NCI-H2107 treated with DMSO at 0.1 percent for 48 hours (cell line): ENCODE measurements around the gene CLBA1.

Experiments used
- DNase-seq: peaks from one replicate; lab custom pipeline; 2025; ENCODE audit not compliant: unreplicated experiment; lab: John Stamatoyannopoulos, UW

Gene CLBA1

DNA sequence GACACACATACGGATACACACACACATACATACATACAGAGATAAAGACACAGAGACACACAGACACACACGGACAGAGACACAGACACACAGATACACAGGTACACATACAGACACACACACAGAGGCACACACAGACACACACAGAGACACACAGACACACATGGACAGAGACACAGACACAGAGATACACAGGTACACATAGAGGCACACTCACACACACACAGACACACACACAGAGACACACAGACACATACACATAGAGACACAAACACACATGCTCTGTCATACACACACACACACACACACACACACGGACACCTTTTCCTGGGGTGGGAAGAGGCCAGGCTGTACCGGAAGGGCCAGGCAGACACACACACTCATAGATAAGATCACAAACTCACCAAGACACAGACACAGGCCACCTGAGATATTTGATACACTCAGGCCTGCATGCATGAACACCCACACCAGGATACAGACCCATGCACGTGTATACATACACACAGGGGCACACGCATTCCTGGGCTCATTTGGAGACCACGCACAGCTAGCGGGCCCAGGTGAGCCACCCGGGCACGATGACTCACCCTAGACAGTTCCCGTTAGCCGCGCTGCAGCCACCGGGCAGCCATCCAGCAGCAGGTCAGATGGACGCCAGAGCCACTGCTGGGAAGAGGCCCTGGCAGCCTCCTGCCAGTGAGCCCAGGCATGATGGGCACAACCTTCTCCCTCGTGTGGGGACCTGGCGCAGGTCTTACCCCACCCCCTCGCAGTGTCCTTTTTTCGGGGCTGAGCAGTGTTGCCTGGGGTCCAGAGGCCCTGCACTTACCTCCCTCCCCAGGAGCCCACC is 5.6 kb upstream of the CLBA1 start:
- no peak for DNase-seq

DNA sequence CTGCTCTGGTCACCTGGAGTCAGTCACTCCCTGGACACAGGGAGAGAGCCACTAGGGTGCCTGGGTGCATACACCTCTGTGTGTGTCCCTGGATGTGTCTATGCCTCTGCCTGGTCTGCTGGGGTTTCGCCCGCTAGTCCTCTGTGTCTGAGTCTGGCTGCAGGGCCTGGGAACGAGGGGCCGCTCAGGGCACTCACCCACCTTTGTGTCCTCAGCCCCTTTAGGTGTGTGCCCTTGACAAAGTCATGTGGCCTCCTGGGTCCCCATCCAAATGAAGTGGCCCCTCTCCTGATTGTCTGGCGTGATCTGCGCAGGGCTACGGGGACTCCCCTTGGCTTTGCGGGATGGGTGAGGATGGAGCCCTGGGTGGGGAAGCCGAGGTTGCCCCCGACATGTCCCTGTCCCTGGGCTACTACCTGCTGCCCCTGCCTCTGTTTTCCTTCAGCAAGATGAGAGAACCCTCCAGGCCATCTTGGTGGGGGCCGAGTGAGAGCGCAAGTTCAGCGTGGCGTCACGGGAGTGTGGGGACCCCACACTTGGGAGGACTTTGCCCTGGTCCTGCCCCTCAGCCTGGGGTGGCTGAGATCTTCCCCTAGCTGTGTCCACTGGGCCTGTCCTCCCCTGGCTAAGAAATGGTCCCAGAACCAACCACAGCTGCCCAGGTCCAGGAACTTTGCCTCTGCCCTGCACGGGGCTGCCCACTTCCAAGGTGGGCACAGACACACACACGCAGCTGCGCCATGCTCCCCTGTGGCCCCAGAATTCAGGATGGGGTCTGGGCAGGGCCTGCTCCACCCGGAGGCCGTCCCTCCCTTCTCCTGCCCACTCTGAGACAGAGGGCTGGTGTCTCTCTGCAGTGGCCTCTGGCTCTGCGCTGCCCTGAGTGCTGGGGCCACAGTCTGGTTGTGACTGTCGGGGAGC is 4.7 kb upstream of the CLBA1 start:
- DNase-seq, result no peak

DNA sequence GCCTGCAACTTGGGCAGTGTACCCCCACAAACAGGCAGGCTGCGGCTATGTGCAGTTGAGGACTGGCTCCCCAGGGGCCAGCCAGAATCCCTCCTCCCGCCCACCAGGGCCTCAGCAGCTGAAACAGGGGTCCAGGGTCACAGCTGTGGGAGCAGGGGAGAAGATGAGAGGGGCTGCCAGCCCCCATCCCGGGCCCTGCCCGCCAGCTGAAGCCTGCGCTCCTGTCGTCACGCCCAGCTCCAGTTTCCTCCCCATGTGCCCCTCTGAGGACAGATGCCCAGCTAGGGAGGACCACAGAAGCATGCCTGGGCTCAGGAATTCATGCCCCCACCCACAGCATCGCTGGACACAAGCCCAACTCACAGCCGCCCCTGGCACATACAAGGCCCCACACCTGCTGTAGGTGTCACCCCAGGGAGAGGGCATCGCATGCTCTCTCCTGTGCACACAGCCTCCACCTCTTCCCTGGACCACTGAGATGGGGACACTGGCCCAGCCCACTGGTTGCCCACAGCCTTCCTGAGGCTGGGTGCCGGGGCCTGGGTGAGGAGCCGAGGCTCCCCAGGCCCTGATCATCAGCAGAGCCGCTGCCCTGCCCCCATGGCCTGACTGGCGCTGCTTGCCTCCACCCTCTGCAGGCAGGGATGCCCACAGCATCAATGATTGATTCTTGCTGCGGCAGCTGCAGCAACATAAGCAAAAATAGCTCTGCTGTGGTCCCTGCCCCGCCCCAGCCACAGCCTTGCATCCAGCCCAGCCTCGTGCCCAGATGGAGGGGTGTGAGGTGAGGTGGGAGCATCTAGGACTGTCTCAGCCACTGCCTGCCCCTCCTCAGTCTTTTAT is 3.7 kb upstream of the CLBA1 start:
- DNase-seq, result no peak

DNA sequence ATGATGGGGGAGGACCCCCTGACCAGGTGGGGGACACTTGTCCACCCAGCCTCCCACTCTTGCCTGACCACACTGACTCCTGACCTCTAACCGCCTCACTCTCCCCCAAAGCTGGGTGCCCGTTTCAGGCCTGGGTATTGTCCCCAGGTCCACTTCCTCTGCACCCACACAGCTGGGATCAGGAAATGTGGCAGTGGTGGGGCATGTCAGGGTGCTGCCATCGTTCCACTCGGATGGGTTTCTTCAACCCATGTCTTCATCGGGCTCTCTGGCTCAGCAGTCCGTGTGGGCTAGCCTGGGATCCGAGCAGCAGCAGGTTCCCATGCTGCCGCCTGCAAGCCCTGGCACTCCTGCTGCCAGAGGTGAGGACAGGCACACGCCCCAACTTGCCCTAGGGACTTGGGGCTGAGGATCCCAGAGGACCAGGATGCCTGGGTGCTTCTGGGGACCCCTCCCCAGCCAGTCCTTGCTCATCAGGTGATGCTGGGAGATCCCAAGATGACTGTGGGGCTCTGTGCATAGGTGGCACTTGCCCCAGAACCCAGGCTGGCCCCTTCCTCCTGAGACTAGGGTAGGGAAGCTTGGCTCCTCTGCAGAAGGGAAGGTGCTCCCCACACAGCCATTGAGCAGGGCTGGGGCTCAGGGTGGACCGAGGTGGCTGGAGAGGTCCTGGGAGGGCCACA is 2.9 kb upstream of the CLBA1 start:
- no peak for DNase-seq

DNA sequence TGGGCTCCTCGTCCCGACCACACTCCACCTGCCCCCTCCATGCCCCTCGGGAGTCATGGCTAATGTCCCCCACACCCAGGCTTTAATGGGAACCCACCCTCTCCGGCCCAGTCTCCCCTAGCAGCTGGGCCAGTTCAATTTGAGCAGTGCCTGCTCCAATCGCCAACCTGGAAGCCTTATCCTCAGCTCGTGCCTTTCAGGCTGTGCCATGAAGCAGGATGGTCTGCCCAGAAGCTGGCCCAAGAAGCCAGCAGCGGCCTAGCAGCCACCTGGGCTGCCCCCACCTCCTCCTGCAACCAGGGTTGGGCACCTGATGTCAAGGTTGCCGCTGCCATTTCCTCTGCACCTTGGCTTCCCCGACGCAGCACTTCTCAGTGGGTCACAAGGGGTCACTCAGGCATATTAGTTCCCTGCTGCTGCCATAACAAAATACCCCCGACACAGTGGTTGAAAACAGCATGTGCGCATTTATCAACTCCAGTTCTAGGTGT is 2.3 kb upstream of the CLBA1 start:
- no peak for DNase-seq

DNA sequence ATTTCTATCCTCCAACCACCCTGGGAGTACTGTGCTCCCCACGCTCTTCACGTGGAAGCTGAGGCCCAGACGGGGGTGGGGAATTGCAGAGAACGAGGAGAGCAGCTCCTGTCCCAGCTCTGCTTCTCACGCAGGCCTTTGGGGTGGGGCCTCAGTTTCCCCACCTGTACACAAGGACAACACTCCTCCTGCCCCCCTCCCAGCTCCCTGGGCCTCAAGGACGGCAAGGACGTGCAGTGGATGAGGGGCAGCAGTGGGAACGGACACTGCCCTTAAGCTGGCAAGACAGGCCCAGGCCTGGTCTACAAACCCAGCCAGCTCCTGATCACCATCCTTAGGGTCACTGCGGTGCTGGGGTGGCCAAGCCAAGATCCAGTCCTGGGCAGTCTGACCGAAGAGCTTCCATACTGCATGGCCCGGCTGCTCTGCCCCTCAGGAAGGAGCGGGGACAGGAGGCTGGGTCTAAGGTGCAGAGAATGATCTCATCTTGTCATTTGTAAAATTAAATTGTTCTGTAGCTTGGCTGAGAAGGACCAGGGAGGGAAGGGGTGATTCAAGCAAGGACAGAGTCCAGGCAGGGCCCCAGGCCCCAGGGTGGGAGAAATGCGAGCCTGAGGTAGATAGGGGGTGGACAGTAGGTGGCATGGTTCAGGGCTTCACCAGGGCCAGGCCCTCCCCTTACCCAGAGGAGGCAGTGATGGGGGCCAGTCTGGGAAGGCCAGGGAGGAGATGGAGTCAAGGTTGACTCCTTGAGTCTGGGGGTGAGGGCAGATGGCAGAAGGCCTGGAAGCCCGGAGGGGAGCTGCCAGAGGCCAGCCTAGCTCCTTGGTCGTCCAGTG is 1.3 kb upstream of the CLBA1 start:
- no peak for DNase-seq

DNA sequence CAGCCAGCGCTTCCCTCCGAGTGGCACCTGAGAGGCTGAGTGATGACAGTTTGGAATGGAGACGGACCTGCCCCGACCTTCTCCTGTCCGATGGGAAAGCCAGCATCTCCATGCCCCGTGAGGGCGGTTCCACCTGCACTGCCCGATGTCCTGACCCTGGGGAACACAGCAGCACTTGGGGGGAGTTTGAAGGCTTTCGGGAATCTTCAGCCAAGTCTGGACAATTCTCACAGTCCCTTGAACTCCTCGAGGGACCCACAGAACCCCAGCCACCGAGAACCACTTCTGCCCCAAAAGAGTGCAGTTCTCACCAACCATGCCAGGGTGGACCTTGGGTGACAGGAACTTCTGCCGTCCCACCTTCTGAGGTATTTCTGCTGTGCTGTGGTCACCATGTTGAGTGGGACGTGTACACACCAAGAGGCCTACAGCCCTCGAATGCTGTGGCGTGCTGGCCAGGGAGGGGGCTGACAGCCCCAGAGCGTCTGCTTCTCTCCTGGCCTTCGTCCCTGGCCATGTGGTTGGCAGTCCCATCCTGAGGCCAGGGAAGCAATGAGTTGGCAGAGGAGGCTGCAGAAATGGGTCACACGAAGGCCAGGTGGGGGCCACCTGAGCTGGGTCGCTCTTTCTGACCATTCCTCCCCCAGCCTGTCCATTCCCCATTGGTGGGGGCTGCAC is 1.0 kb downstream of the CLBA1 start:
- no peak for DNase-seq

DNA sequence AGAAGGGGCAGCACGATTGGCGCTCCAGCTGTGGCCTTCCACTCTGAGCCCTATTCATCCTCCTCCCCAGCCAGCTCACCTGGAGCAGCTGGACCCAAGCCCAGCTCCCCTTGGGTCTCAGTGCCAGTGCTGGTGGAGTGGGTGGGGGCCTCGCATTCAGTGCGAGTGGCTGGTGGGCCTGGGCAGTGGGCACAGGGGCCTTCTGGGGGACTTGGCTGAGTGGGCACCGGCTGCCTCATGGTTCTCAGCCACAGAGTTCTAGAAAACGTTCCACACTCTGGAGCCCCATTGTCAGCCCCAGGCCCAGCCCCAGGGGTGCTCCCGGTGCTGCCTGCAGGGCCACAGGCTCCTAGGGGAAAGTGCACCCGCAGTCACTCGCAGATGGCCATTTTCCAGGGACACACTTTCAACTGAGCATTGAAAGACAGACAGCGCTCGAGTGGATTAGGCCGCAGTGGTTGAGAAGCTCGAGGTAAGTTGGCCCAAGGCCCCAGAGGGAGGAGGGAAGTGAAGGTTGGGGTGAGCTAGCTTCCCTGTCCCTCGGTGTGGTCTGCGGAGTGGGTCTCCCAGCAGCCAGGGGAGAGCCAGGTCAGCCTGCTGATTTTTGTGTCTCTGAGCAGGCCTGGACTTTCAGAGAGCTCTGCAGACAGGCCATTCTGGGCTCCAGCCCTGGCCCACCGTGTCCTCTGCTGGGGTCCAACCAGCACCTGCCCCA is 3.8 kb downstream of the CLBA1 start:
- no peak for DNase-seq

DNA sequence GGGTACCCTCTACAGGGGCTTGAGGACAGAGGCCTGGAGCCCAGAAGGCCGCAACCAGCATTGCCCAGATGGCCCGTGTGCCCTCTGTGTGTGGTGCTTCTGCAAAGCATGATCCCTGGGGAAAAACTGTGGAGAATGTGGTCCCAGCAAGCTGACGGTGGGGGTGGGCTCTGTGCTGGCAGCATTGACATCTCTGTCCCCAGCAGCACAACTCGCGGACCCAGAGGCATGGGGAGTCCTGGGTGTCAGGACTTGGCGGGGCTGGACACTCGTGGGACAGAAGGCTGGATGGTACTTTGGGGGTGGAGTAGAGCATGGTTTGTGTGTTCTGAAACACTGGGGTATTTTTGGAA is 4.3 kb downstream of the CLBA1 start:
- no peak for DNase-seq

DNA sequence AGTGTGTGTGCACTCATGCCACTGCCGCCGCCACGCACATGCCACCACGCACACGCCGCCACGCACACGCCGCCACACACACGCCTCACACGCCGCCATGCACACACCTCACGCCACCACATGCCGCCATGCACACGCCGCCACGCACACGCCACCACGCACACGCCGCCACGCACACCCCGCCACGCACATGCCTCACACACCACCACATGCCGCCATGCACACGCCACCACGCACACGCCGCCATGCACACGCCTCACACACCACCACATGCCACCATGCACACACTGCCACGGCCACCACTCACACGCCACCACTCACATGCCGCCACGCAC is 6.3 kb downstream of the CLBA1 start:
- DNase-seq, result no peak

DNA sequence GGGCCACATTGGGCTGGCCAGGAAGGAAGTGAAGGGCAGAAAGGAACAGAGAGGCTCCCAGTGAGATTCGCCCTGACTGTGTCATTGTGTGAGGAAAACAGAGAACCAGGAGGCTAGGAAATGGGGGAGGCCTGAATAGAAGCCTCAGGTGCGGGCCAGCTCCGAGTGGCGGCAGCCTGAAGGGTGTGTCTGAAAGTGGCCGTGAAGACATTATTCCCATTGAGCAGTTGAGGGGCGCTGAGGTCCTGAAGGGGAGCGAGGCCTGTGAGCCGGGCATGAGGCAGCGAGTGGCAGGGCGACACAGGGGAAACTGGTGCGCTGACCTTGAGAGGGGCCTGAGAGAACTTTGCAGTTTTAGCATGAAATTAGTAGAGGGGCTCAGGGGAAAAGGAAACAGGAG is 6.9 kb downstream of the CLBA1 start:
- no peak for DNase-seq

DNA sequence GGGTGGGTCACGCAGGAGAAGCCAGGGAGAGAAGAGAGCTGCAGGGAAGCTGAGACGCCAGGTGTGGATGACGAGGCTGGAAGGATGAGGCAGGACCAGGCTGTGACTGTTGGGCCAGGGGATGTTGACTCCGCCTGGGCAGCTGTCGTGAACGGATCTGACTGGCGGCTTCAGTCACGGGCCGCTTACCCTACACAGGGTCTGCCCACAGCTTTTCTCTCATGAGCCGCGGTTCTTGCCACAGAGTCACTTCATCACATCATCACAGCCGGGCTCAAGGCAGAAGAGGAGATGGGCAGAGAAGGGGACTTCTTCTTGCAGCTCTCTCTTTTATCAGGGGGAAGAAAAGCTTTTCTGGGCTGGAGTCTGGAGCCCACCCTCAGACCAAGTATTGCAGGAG is 7.7 kb downstream of the CLBA1 start:
- DNase-seq, result no peak

DNA sequence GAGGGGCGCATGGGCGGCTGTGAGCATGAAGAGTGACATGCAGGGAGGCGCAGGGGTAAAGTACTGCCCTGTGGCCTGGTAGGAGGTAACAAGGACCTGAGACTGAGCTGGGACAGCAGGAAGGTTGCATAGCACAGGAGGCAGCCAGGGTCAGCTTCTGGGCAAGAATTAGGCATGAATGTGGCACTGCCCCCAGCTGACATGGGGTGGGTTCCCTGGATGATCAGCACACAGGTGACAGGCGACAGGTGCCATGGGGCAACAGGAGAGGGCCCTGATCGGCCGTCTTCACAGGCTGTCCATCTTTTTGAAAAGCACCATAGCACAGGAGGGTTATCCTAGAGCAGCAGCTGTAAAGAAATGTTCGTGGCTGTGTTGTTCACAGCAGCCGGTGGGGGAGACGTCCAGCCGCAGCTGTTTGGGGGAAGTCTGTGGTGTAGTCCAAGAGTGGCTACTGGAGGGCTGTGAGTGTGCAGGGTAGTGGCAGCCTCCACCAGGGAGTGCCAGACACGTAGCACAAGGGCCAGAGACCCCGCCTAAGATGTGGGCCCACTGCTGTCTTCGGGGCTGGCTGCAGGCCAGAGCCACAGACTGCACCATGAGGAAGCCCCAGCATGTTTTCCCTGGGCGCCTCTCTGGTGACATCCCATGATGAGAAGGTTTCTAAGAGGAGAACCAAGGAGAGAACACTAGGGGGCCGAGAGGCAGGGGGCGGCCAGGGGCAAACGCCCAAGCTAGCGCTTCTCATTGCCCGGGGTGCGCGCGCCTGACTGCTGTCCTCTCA is 8.4 kb downstream of the CLBA1 start:
- DNase-seq, result no peak

DNA sequence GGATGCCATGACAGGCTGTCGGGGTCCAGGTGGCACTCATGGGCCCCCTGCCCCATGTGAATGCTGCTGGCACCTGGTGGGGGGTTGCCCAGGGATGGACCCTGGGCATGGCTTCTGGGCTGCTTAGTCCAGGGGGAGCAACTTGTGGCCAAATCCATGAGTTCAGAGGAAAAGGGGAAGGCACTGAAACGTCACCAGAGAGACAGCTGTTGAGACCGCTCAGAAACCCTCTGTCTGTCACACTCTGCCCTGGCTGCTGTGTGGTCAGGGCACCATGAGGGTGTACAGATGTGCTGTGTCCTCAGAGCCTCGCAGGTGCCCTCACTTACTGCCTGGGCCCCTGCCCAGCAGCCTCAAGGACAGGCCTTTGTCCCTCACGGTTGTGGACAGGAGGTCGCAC is 9.4 kb downstream of the CLBA1 start:
- no peak for DNase-seq

DNA sequence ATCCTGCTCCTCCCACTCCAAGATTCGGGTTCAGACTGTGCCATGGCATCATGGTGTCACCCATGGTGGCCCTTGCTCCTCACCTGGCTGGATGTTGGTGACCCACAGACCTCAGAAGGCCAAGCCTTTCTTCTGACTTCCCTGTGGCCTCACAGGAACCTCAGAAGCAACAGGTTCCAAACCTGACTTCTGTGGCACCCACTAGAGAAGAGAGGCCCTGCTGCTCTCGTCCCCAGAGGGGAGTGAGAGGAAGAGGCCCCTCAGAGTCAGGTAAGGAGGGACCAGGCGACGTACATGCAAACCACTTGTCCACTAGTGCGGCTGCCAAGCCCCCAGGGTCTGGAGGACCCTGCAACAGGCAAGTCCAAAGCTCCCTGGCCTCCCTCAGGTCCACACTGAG is 10.4 kb downstream of the CLBA1 start:
- no peak for DNase-seq

DNA sequence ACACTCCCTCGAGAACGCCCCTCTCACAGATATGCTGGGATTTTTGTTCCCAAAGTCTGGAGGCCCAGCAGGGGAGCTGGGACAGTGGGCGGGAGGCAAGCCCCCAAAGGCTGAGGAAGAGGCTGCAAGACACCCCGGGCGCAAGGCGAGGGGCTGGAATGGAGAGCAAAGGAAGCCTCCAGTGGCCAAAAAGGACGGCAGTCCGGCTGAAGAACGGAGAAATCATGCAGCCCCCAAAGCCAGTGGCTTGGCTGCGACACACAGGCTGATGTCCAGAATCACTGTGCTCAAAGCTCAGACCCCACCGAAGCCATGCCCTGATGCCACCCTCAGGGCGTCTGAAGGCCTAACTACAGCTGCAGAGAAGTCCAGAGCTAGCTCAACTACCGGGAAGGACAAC is 10.9 kb downstream of the CLBA1 start:
- DNase-seq, result no peak

DNA sequence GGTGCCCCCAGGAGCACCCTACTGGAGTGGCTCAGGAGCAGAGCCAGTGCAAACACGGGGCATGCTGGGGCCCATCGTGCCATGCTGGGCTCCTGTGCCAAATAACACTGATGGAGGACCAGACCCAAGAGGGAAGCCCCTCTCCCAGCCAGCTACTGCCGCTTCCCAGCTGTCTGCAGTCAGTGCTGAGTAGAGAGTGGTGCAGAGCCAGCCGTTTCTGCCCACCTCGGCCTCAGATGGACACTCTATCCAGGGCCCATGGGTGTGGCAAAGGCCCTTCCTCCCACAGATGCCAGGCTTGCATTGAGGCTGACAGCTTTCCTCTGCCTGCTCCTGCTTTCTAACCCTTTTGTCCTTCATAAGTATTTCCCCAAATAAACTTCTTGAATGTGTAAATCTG is 13.2 kb downstream of the CLBA1 start:
- no peak for DNase-seq

DNA sequence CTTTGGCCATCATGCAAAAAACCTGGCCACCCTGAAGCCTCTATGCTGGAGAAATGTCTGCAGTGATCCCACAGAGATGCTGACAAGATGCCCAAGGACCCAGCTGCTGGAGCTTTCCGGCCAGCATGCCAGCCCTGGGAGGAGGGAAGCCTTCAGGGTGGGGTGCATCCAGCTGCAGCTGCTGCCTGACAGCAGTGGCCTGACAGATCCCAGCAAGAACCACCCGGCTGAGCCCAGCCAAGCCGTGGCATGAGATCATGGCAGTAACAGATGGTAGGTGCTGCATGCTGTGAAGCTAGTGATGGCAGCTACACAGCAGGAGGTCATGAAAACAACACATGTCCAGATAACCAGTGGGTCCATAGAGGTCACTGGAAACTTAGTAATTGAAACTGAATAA is 13.8 kb downstream of the CLBA1 start:
- DNase-seq, result no peak
